Measurements from ENCODE around the gene TMEM255B.

TMEM255B gene

DNA sequence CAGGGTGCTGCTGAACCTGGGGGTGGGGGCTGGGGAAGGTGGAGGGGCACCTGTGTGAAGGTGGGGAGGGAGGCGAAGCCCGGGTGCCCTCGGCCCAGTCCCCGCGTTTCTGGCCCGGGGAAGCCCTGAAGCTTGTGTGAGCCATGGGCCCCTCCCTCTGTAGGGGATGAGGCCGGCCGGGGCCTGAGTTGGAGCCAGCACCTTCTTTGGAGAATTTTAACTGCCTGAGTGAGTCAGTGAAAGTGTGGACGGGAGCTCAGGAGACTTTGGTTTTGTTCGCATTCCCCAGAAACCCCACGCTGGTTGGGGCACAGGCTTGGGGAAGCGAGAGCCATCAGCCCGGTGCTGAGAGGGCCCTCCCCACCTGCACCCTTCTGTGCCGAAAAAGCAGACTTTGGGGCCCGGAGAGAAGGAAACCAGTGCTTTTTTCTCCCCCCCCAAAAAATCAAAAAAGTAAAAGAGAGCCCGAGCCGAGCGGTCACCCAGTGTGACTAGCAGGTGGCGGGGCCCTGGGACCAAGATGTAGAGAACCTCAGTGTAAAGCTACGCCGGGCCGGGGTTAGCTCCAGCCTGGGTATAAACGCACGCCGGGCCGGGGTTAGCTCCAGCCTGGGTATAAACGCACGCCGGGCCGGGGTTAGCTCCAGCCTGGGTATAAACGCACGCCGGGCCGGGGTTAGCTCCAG, 45.1 kb downstream of the TMEM255B start:
- Histone ChIP-seq H3K4me1 (ENCODE audit: low read depth, poor library complexity, severe bottlenecking) (no peaks in the 10 kb centered on the region), H3K36me3 (ENCODE audit: insufficient read depth) (no peaks in the 10 kb centered on the region), H3K27me3 (ENCODE audit: insufficient read depth, low read depth) (peaks cover 5% of the 10 kb centered on the region; the same call in 1 of the 2 replicates), H3K4me3 (IDR thresholded peaks at IDR 0.05; ENCODE audit: insufficient read depth, low read depth, low read length) (no peak overlapping the region), H3K79me2 (ENCODE audit: insufficient read depth, low read depth) (no peaks in the 10 kb centered on the region), H3K4me2 (no peak overlapping the region), H2AFZ (ENCODE audit: low read depth) (no peak overlapping the region), H3K27ac (no peak overlapping the region), H3K9ac (no peak overlapping the region), H4K20me1 (ENCODE audit: insufficient read depth) (no peaks in the 10 kb centered on the region)
- TF ChIP-seq, protein P1, sequence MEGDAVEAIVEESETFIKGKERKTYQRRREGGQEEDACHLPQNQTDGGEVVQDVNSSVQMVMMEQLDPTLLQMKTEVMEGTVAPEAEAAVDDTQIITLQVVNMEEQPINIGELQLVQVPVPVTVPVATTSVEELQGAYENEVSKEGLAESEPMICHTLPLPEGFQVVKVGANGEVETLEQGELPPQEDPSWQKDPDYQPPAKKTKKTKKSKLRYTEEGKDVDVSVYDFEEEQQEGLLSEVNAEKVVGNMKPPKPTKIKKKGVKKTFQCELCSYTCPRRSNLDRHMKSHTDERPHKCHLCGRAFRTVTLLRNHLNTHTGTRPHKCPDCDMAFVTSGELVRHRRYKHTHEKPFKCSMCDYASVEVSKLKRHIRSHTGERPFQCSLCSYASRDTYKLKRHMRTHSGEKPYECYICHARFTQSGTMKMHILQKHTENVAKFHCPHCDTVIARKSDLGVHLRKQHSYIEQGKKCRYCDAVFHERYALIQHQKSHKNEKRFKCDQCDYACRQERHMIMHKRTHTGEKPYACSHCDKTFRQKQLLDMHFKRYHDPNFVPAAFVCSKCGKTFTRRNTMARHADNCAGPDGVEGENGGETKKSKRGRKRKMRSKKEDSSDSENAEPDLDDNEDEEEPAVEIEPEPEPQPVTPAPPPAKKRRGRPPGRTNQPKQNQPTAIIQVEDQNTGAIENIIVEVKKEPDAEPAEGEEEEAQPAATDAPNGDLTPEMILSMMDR (conservative IDR thresholded peaks at IDR 0.05; ENCODE audit: low read depth, low read length), result no peak

DNA sequence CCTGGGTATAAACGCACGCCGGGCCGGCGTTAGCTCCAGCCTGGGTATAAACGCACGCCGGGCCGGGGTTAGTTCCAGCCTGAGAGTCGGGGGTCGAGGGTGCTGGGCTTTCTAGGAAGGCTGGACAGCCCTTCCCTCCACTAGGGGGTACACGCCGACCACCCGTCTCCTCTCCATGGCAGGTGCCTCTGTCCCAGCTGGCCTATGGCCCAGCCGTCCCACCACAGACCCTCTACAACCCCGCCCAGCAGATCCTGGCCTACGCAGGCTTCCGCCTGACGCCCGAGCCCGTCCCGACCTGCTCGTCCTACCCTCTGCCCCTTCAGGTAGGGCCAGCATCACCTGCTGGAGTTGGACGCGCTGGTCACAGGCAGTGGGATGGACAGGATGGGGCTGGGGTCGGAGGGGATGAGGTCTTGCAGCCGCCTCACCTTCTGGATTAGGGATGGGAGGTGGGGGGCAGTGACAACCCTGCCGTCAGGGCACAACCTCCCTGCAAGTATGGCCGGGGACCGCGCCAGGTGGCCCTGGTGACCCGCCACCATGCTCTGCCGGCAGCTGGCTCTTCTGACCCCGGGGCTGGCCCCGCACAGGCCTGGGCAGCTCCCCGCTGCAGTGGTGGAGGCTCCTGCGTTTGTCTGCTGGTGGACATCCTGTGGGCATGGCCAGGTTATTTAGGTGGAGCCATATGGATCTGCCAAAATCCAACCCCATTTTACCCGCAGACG, 45.8 kb downstream of the TMEM255B start:
- Histone ChIP-seq H4K20me1 (ENCODE audit: insufficient read depth) (no peaks in the 10 kb centered on the region), H3K36me3 (ENCODE audit: insufficient read depth) (no peaks in the 10 kb centered on the region), H3K4me3 (IDR thresholded peaks at IDR 0.05; ENCODE audit: insufficient read depth, low read depth, low read length) (no peak overlapping the region), H3K79me2 (ENCODE audit: insufficient read depth, low read depth) (no peaks in the 10 kb centered on the region), H3K9ac (no peak overlapping the region), H3K27me3 (ENCODE audit: insufficient read depth, low read depth) (peaks cover 5% of the 10 kb centered on the region; the same call in 1 of the 2 replicates), H2AFZ (ENCODE audit: low read depth) (no peak overlapping the region), H3K4me2 (no peak overlapping the region), H3K27ac (no peak overlapping the region), H3K4me1 (ENCODE audit: low read depth, poor library complexity, severe bottlenecking) (peaks cover under 1% of the 10 kb centered on the region)
- TF ChIP-seq, protein P1 (conservative IDR thresholded peaks at IDR 0.05; ENCODE audit: low read depth, low read length), result no peak

GRCh38 chr13:113805431-113806103, 46.5 kb downstream of the TMEM255B start:
- H3K79me2 ChIP-seq (ENCODE audit: insufficient read depth, low read depth), result no peaks in the 10 kb centered on the region
- H3K4me2 ChIP-seq, result no peak overlapping the region
- H3K4me1 ChIP-seq (ENCODE audit: low read depth, poor library complexity, severe bottlenecking), result peaks cover 3% of the 10 kb centered on the region
- no peaks in the 10 kb centered on the region for H3K36me3 ChIP-seq (ENCODE audit: insufficient read depth)
- H3K27me3 ChIP-seq (ENCODE audit: insufficient read depth, low read depth), result peaks cover 5% of the 10 kb centered on the region; the same call in 1 of the 2 replicates
- no peak overlapping the region for H3K9ac ChIP-seq
- H3K27ac ChIP-seq, result no peak overlapping the region
- H2AFZ ChIP-seq (ENCODE audit: low read depth), result no peak overlapping the region
- H3K4me3 ChIP-seq (IDR thresholded peaks at IDR 0.05; ENCODE audit: insufficient read depth, low read depth, low read length), result no peak overlapping the region
- TF ChIP-seq, protein P1 (conservative IDR thresholded peaks at IDR 0.05; ENCODE audit: low read depth, low read length), result no peak
- H4K20me1 ChIP-seq (ENCODE audit: insufficient read depth), result no peaks in the 10 kb centered on the region

DNA sequence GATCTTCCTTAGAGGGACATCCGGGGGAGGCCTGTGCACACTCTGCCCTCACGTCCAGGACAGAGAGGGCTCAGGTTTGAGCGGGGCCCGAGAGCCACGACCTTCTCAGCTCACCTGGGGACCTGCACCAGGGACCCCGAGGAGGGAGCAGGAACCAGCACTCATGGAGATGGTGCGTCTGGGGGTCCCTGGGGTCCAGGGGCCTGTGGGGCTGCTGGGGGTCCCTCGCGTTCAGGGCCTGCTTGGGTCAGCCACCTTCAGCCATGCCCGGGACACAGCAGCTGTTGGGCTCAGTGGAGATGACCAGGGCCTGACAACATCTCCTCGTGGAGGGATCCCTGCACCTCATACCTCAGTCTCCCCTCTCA, 47.1 kb downstream of the TMEM255B start:
- no peaks in the 10 kb centered on the region for H3K79me2 ChIP-seq (ENCODE audit: insufficient read depth, low read depth)
- H3K27ac ChIP-seq, result no peak overlapping the region
- peaks cover 5% of the 10 kb centered on the region; the same call in 1 of the 2 replicates for H3K27me3 ChIP-seq (ENCODE audit: insufficient read depth, low read depth)
- H4K20me1 ChIP-seq (ENCODE audit: insufficient read depth), result no peaks in the 10 kb centered on the region
- H3K4me3 ChIP-seq (IDR thresholded peaks at IDR 0.05; ENCODE audit: insufficient read depth, low read depth, low read length), result no peak overlapping the region
- no peak overlapping the region for H3K4me2 ChIP-seq
- H3K4me1 ChIP-seq (ENCODE audit: low read depth, poor library complexity, severe bottlenecking), result peaks cover 3% of the 10 kb centered on the region
- H3K9ac ChIP-seq, result no peak overlapping the region
- TF ChIP-seq, protein P1 (conservative IDR thresholded peaks at IDR 0.05; ENCODE audit: low read depth, low read length), result no peak
- no peaks in the 10 kb centered on the region for H3K36me3 ChIP-seq (ENCODE audit: insufficient read depth)
- H2AFZ ChIP-seq (ENCODE audit: low read depth), result no peak overlapping the region

Measured in KMS-11 (cell line).